ENCODE results near the gene HS1BP3.
A peak's percentile ranks its signal among the peaks of the same experiment; 100 is the strongest.

The HS1BP3 gene

DNA sequence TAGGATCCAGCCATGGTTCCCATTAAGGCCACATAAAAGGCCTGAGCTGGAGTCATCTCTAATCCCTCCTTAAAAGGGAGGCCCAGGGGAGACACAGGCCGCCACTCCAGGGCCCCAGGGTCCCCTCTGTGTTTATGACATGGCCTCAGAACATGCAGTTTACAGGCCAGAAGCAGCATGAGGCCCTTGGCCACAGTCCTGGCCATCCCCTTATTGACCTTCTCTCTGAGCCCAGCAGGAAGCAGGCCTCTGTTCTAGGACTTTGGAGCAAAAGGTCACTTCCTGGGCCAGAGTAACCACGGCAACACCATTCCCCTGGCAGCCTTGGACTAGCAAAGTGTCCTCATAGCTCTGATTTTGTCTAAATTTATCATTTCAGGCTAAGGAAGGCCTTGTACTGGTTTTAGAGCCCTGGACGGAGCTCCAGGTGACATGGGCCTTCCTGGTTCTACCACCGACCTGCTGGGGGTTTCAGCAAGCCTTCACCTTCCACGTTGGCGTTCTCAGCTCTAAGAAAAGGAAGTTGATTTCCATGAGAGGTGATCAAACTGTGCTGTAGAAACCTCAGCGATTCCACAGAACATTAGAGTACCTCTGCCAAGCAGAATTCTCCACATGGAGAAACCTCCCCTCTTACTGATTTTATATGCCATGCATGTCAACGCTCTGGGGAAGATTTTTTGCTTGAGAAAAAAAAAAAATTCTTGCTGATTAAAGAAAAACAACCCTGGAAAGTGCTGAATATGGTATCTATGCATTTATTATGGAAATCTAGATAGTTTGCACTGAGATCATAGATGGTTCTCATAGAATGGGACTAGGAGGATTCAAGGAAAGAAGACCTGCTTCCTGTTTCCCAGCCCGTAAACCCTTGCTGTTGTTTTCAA lies 53.7 kb downstream of the HS1BP3 start:
- DNase-seq, result peak in 1 of 2 experiments; percentile 33

DNA sequence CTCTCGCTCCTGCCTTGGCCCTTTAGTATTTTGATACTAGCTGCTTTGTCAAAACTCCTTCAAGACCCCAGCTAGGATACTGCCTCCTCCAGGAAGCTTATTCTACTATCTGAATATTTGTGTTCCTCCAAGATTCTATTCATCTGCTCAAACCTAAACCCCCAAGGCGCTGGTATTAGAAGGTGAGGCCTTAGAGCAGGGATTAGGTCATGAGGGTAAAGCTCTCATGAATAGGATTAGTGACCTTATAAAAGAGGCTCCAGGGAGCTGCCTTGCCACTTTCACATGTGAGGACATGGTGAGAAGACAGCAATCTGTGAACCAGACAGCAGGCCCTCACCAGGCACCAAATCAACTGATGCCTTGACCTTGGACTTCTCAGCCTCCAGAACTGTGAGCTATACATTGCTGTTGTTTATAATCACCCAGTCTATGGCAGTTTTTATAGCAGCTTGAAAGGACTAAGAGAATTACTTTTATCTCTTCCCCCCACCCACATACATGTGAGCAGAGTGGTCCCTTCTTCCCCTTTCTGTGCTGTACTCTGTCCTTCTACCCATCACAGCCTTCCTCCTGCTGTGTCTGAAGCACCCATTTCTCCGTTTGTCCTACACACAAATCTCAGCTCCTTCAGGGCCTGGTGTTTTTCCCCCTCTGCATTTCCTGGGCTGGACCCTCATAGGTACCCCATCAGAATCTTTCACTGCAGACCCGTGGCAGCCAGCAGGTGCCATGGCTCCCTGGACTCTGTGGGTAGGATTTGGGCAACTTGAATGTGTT lies 54.5 kb downstream of the HS1BP3 start:
- DNase-seq, result peak in 1 of 2 experiments; percentile 17

DNA sequence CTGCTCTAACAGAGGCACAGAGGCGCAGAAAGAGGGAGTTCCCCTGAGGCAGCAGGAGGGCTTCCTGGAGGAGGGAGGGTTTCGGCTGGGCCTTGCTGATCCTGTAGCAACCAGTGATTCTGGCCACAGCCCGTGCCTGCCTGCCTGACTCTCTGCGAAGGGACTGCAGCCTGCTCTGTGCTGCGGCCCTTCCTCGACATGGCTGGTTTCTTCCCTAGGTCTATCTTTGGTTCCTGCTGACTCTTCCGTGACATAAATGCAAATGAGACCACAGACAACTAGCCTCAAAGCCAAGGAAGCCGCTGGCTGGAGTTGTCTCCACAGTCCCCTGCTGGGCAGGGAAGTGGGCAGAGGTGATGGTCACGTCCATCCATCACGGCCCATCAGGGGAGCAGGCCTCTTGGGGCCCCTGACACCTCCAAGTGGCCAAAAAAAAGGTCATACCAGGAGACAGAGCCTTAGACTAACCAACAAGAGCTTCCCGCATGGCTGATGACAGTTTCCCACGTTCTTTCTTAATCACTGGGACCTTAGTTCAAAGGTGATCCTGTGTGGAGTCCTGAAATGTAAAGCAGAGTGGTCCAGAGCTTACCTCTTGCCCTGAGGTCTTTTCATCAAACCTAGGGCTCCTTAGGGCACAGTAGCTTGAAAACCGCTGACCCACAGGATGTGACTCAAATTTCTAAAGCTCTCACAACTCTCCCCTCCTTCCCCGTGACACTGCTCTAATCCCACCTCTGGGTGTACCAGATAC lies 55.3 kb downstream of the HS1BP3 start:
- no peak for DNase-seq

DNA sequence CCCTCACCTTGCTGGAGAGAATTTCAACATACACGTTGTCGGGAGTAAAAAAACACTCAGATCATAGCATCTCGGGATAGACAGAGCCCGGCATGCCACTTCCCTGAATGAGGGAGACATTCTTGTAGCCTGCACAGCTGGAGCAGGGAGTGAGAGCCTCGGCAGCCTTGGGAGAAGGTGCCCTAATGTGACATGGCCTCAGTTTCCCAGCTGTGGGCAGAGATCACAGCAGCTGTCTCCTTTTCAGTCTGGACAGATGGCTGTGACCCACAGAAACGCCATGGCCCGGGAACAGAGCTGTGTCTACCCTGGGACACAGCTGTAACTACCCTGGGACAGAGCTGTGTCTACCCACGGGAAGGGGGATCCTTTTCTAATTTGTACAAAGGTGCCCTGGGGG lies 55.9 kb downstream of the HS1BP3 start:
- no peak for DNase-seq

GRCh38 chr2:20594048-20594750 lies 56.7 kb downstream of the HS1BP3 start:
- DNase-seq, result no peak

DNA sequence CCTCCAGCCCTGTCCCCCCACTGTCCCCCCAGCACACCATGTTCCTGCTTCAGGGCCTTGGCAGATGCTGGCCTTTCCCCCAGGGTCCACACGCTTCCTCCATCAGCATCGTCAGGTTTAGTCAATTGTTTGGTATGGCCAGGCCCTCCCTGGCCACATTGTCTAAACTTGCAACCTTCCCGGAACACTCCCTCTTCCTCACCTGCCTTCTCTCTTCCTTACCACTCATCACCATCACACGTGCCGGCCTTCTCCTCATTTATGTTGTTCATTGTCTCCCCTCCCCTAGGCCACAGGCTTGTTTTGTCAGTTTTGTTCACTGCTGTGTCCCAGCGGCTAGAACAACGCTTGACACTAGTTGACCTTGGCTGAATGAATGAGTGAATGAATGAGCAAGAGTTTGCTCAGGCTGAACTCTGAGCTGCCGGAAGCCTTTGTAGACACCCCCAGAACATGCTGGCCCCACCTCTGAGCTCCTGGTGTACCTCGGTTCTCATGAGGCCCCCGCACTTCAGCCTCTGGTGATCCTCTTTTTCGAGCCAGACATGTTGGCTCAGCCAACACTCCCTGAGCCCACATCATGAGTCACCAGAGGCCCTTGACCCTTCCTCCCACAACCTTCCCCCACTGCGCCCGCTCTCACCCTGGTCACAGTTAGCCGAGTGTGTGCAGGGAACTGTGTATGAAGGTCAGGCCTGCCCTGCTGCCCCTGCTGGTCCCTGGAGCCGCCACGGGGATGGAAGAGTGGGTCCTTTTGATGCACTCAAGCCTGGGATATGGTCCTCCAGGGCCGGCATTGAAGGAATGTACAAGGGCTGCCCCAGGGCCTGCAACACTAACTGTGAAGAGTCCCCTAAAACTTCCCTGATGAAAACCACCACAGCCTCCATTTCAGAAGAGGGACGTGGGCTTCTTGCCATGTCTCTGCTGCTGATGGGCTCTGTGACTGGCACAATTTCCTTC lies 57.5 kb downstream of the HS1BP3 start:
- DNase-seq, result no peak

DNA sequence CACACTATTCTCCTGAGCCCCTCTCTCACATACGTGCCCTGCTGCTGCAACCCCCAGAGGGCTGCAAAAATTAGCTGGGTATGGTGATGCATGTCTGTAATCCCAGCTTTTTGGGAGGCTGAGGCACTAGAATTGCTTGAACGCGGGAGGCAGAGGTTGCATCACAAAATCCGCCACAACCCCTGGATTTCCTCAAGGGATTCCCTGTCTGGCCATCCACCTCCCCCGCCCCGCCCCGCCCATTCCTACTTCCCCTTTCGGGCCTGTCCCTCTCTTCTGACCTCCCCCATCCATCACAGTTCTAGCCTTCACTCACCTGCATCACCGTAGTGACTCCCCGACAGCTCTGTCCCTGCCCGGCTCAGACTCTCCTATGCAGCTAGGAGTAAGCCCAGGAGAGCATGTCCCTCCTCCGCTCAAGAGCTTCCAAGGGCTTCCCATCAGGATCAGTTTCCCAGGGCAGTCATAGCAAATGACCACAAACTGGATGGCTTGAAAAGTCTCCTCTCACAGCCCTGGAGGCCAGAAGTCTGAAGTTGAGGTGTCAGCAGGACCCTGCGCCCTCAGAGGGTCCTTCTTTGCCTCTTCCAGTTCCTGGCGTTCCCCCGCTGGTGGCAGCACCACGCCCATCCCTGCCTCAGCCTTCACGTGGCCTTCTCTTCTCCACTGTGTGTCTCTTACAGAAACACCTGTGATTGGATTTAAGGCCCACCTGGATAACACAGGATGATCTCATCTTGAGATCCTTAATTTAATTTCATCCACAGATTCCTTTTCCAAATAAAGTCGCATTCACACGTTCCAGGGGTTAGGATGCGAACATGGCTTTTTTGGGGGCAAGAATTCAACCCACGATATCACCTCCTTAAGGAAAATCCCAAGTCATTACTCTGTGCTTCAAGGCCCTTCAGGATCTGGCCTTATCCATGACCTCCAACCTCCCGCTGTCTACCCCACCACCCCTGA lies 58.5 kb downstream of the HS1BP3 start:
- DNase-seq, result no peak

DNA sequence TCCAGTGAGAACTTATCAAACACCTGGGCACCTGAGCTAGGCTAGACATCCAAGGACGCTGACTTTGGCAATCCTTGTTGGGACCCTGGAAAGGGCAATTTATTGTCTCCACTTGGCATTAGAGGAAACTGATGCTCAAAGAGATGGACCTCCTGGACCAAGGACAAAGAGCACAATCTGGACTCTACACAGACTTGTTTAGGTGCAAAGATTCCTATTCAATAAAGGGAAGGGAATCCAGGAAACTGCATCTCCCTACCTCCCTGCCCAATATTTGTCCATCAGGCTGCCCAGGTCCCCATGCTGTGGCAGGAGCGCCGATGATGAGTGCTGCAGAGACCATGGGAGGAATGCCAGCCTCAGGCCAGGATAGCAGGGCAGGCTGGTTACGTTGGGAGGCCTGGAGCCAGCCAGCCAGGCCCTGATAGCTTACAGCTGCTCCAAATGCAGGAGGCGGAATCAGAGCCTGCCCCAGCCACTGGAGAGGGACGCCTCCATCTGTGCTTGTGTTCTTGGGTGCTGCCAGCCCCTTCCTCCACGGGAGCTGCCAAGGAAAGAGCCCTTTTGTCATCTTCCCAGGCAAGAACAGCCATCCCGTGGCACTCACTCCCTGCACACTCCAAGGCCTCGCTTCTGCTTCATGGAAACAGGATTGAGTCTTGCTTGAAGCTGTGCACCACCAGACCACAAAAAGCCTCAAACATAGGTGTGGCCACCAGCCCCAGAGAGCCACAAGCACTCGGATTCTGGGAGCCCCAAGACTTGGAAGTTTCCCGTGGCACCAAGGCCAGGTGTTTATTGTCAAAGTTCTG lies 60.0 kb downstream of the HS1BP3 start:
- no peak for DNase-seq

GRCh38 chr2:20589975-20590703 lies 60.8 kb downstream of the HS1BP3 start:
- DNase-seq, result no peak

- DNase-seq, result no peak
Measured at GRCh38 chr2:20588918-20589871, 61.7 kb downstream of the HS1BP3 start.

- no peak for DNase-seq
Measured at GRCh38 chr2:20585710-20586594, 64.9 kb downstream of the HS1BP3 start.

DNA sequence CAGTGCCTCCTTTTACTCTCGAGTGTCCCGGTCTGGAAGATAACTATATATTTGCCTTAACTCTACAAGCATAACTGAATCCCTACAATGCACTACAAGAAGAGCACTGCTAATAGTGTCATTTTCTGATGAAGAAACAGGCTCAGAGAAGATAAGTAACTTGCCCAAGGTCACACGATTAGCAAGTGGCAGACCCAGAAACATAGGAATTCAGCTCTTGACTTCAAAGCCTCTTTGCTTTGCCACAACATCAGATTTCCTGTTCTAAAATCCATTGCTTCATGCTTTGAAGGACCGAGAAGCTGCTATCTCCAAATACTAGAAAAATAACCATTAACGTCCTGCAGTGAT lies 65.6 kb downstream of the HS1BP3 start:
- peak in 1 of 2 experiments; percentile 19 for DNase-seq

GRCh38 chr2:20584399-20585358 lies 66.2 kb downstream of the HS1BP3 start:
- peak; percentile 89 to 95 for DNase-seq

DNA sequence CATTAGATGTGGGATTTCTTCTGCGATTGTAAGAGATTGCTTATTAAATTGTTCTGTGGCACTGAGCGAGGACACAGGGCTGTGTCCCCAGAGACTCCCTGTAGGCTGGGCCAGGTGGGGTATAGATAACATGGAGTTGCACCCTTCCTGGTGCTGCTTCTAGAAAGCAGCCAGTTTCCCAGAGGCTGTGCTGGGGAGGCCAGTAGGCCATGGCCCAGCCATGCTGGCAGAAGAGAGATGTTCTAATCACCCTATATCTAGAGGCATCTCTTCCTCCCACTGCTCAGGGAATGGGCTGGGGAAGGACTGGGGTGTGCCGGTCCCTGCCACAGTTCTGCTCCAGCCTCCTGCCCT lies 66.9 kb downstream of the HS1BP3 start:
- DNase-seq, result no peak

- no peak for DNase-seq
Measured at GRCh38 chr2:20583425-20583881, 67.4 kb downstream of the HS1BP3 start.
